PC-3 (cell line): ENCODE results near the gene PTPRN2. TPM values are rescaled to one million over a fixed set of nuclear protein-coding genes. Genes with fewer than 3 reads are reported as not detected.

Source experiments
- ATAC-seq: fragments of 200-7000 bp; cut with Tn5 transposase; 2 replicates; pipeline ENCODE4 v1.9.1; 2020; ENCODE audit warnings: mild to moderate bottlenecking, moderate library complexity
- BruUV-seq: library from RNA; stranded (reverse); fragments of 400-500 nt; replicated peaks from 2 replicates; lab custom pipeline; 2021; lab: Mats Ljungman, UMichigan
- CTCF ChIA-PET: fragments of 300-600 bp; sonication (Branson Sonifier 250); formaldehyde crosslinking; loops from one replicate; lab custom pipeline; 2022; ENCODE audit warnings: antibody characterized with exemption; lab: Charles Lee
- POLR2A ChIA-PET: fragments of 300-600 bp; sonication (Branson Sonifier 250); formaldehyde crosslinking; loops from one replicate; lab custom pipeline; 2022; ENCODE audit warnings: antibody characterized with exemption; ENCODE audit not compliant: unreplicated experiment; lab: Charles Lee
- DNase-seq: peaks from one replicate; pipeline ENCODE4 v3.0.0-alpha.2; 2015
- H2AFZ ChIP-seq: fragments of 300-600 bp; sonication (generic); 2 replicates; pipeline ENCODE4 v1.6.0; 2016; ENCODE audit warnings: antibody characterized with exemption, low read length
- H3F3A ChIP-seq: fragments of 300-600 bp; sonication (generic); one replicate; pipeline ENCODE4 v1.6.0; 2017; ENCODE audit warnings: antibody characterized with exemption, low read length, control low read depth, mild to moderate bottlenecking; ENCODE audit not compliant: unreplicated experiment
- H3K27ac ChIP-seq: fragments of 300-600 bp; sonication (generic); 2 replicates; pipeline ENCODE4 v1.5.1; 2016; ENCODE audit warnings: mild to moderate bottlenecking, low read length
- H3K27me3 ChIP-seq: fragments of 300-600 bp; sonication (generic); 2 replicates; pipeline ENCODE4 v1.6.1; 2016; ENCODE audit warnings: low read length, mixed read lengths
- H3K36me3 ChIP-seq: fragments of 300-600 bp; sonication (generic); 2 replicates; pipeline ENCODE4 v1.6.1; 2016; ENCODE audit warnings: low read depth, mixed run types, low read length, mixed read lengths
- H3K4me1 ChIP-seq: fragments of 300-600 bp; sonication (generic); 2 replicates; pipeline ENCODE4 v1.5.1; 2016; ENCODE audit warnings: low read length; ENCODE audit not compliant: insufficient read depth
- H3K4me2 ChIP-seq: fragments of 300-600 bp; sonication (generic); 2 replicates; pipeline ENCODE4 v1.6.0; 2016; ENCODE audit warnings: low read length
- H3K4me3 ChIP-seq: fragments of 300-600 bp; sonication (generic); 2 replicates; pipeline ENCODE4 v1.5.1; 2016; ENCODE audit warnings: mild to moderate bottlenecking, low read length, mixed read lengths
- H3K79me2 ChIP-seq: fragments of 300-600 bp; sonication (generic); 2 replicates; pipeline ENCODE4 v1.6.1; 2017; ENCODE audit warnings: low read length, mixed read lengths
- H3K9ac ChIP-seq: fragments of 300-600 bp; sonication (generic); 2 replicates; pipeline ENCODE4 v1.6.0; 2016; ENCODE audit warnings: mild to moderate bottlenecking, low read length
- H3K9me2 ChIP-seq: fragments of 300-600 bp; sonication (generic); replicated peaks from 2 replicates; pipeline ENCODE4 v1.6.1; 2016; ENCODE audit warnings: mixed run types, low read length, mixed read lengths
- H3K9me3 ChIP-seq: fragments of 300-600 bp; sonication (generic); 2 replicates; pipeline ENCODE4 v1.6.1; 2016; ENCODE audit warnings: low read length, mixed read lengths
- H4K20me1 ChIP-seq: fragments of 300-600 bp; sonication (generic); 2 replicates; pipeline ENCODE4 v1.6.1; 2016; ENCODE audit warnings: low read length, mixed read lengths
- CTCF ChIP-seq: fragments of 300-600 bp; sonication (generic); conservative IDR thresholded peaks from 2 replicates; pipeline ENCODE4 v1.5.1; 2017; ENCODE audit warnings: antibody characterized with exemption, low read depth, mild to moderate bottlenecking, low read length
- EZH2 ChIP-seq: fragments of 300-600 bp; sonication (generic); IDR thresholded peaks from one replicate; pipeline ENCODE4 v1.6.1; 2017; ENCODE audit warnings: antibody characterized with exemption, mild to moderate bottlenecking, low read length; ENCODE audit not compliant: unreplicated experiment
- EZH2phosphoT487 ChIP-seq: fragments of 300-600 bp; sonication (generic); IDR thresholded peaks from 2 replicates; pipeline ENCODE4 v1.6.1; 2018; ENCODE audit warnings: mild to moderate bottlenecking, antibody characterized with exemption, low read length, borderline replicate concordance
- intact Hi-C: fragments of 100-400 bp; cut with micrococcal nuclease; formaldehyde crosslinking; loops from 2 replicates; pipeline ENCODE4 v1.9.0; 2023
- total RNA-seq: library from RNA; depleted of rRNA; stranded (reverse); fragments of >200 nt; gene quantifications from 2 replicates; pipeline ENCODE4 v1.2.3, GENCODE V29; 2014

The PTPRN2 gene
- total RNA-seq, 1 experiment from 2014 or later: 3.2 TPM

GRCh38 chr7:158026636-158027265 lies 560.9 kb downstream of the PTPRN2 start:
- Histone ChIP-seq H3F3A (no peaks in the 10 kb centered on the region), H3K4me1 (no peaks in the 10 kb centered on the region), H3K27ac (no peak overlapping the region), H3K36me3 (no peaks in the 10 kb centered on the region), H3K27me3 (peaks cover 9% of the 10 kb centered on the region; the same call in 1 of the 2 replicates), H4K20me1 (no peaks in the 10 kb centered on the region), H3K9me3 (no peaks in the 10 kb centered on the region), H3K79me2 (no peaks in the 10 kb centered on the region), H2AFZ (no peak overlapping the region), H3K4me2 (no peak overlapping the region), H3K4me3 (no peak overlapping the region), H3K9ac (no peak overlapping the region), H3K9me2 (no peaks in the 10 kb centered on the region)
- DNase-seq: no peak
- ChIA-PET POLR2A (no interaction called here), CTCF (no interaction called here)
- no peak for TF ChIP-seq EZH2phosphoT487
- TF ChIP-seq EZH2: no peak
- TF ChIP-seq CTCF: no peak
- ATAC-seq: no peak
- intact Hi-C loops: no loop called here
- no TSS peak for BruUV-seq

GRCh38 chr7:158025686-158026600 lies 561.7 kb downstream of the PTPRN2 start:
- Histone ChIP-seq H3K27ac (no peak overlapping the region), H3K9me2 (no peaks in the 10 kb centered on the region), H3K4me1 (no peaks in the 10 kb centered on the region), H3K27me3 (peaks cover 17% of the 10 kb centered on the region; the same call in 1 of the 2 replicates), H3K79me2 (no peaks in the 10 kb centered on the region), H3K4me3 (no peak overlapping the region), H2AFZ (no peak overlapping the region), H3K9ac (no peak overlapping the region), H3K9me3 (no peaks in the 10 kb centered on the region), H3K4me2 (no peak overlapping the region), H3K36me3 (no peaks in the 10 kb centered on the region), H4K20me1 (no peaks in the 10 kb centered on the region), H3F3A (no peaks in the 10 kb centered on the region)
- CTCF ChIA-PET: no interaction called here
- POLR2A ChIA-PET: no interaction called here
- TF ChIP-seq EZH2phosphoT487 (no peak), EZH2 (no peak), CTCF (no peak)
- BruUV-seq: no TSS peak
- intact Hi-C loops: no loop called here
- no peak for ATAC-seq
- no peak for DNase-seq
